ENCODE results near the gene CACHD1. TPM values are rescaled to one million over a fixed set of nuclear protein-coding genes. Genes with fewer than 3 reads are reported as not detected.

CACHD1 gene
- polyA plus RNA-seq, 1 donor from 2014 or later, result 12.7 TPM

GRCh38 chr1:64691626-64692025, 221.7 kb downstream of the CACHD1 start:
- Histone ChIP-seq H3K9ac (ENCODE audit: low read length) (no peak overlapping the region), H3K4me2 (ENCODE audit: low read length) (no peak overlapping the region), H3K27ac (ENCODE audit: low read length) (no peak overlapping the region), H2AFZ (ENCODE audit: low read depth, low read length) (no peak overlapping the region), H3K79me2 (replicated peaks; ENCODE audit: insufficient read depth, low read length) (no peaks in the 10 kb centered on the region), H3K9me3 (ENCODE audit: low read length) (no peaks in the 10 kb centered on the region), H3K36me3 (ENCODE audit: insufficient read depth, low read length) (peaks cover 6% of the 10 kb centered on the region), H3K27me3 (ENCODE audit: insufficient read depth, low read depth, low read length) (no peaks in the 10 kb centered on the region), H3F3A (ENCODE audit: insufficient read depth, low read length, poor library complexity, severe bottlenecking) (no peaks in the 10 kb centered on the region), H3K4me3 (ENCODE audit: low read length) (no peak overlapping the region), H4K20me1 (ENCODE audit: insufficient read depth) (no peaks in the 10 kb centered on the region), H3K9me2 (ENCODE audit: insufficient read depth, low read length) (no peaks in the 10 kb centered on the region)
- TF ChIP-seq EZH2 (IDR thresholded peaks at IDR 0.05; ENCODE audit: borderline replicate concordance, insufficient read depth, low read length, poor library complexity, severe bottlenecking) (no peak), SMC3 (conservative IDR thresholded peaks at IDR 0.05; ENCODE audit: poor library complexity) (no peak), EP300 (conservative IDR thresholded peaks at IDR 0.05; ENCODE audit: poor library complexity, severe bottlenecking) (no peak), MXI1 (conservative IDR thresholded peaks at IDR 0.05; ENCODE audit: poor library complexity, severe bottlenecking) (no peak), CTCF (IDR thresholded peaks at IDR 0.05; ENCODE audit: poor library complexity, severe bottlenecking) (no peak), TAF1 (IDR thresholded peaks at IDR 0.05; ENCODE audit: low read depth) (no peak), REST (IDR thresholded peaks at IDR 0.05; ENCODE audit: borderline replicate concordance) (no peak), RAD21 (conservative IDR thresholded peaks at IDR 0.05) (no peak), POLR2AphosphoS5 (IDR thresholded peaks at IDR 0.05) (no peak)

GRCh38 chr1:64692911-64693310, 223.0 kb downstream of the CACHD1 start:
- Histone ChIP-seq H3K36me3 (ENCODE audit: insufficient read depth, low read length) (peaks cover 6% of the 10 kb centered on the region), H3K27ac (ENCODE audit: low read length) (no peak overlapping the region), H3F3A (ENCODE audit: insufficient read depth, low read length, poor library complexity, severe bottlenecking) (no peaks in the 10 kb centered on the region), H3K9ac (ENCODE audit: low read length) (no peak overlapping the region), H3K27me3 (ENCODE audit: insufficient read depth, low read depth, low read length) (no peaks in the 10 kb centered on the region), H3K9me3 (ENCODE audit: low read length) (no peaks in the 10 kb centered on the region), H3K4me3 (ENCODE audit: low read length) (no peak overlapping the region), H2AFZ (ENCODE audit: low read depth, low read length) (no peak overlapping the region), H3K79me2 (replicated peaks; ENCODE audit: insufficient read depth, low read length) (no peaks in the 10 kb centered on the region), H4K20me1 (ENCODE audit: insufficient read depth) (no peaks in the 10 kb centered on the region), H3K9me2 (ENCODE audit: insufficient read depth, low read length) (no peaks in the 10 kb centered on the region), H3K4me2 (ENCODE audit: low read length) (no peak overlapping the region)
- TF ChIP-seq RAD21 (conservative IDR thresholded peaks at IDR 0.05), result no peak
- TF ChIP-seq EP300 (conservative IDR thresholded peaks at IDR 0.05; ENCODE audit: poor library complexity, severe bottlenecking), result no peak
- TF ChIP-seq REST (IDR thresholded peaks at IDR 0.05; ENCODE audit: borderline replicate concordance), result no peak
- no peak for TF ChIP-seq SMC3 (conservative IDR thresholded peaks at IDR 0.05; ENCODE audit: poor library complexity)
- TF ChIP-seq TAF1 (IDR thresholded peaks at IDR 0.05; ENCODE audit: low read depth), result no peak
- TF ChIP-seq CTCF (IDR thresholded peaks at IDR 0.05; ENCODE audit: poor library complexity, severe bottlenecking), result no peak
- TF ChIP-seq MXI1 (conservative IDR thresholded peaks at IDR 0.05; ENCODE audit: poor library complexity, severe bottlenecking), result no peak
- no peak for TF ChIP-seq POLR2AphosphoS5 (IDR thresholded peaks at IDR 0.05)
- no peak for TF ChIP-seq EZH2 (IDR thresholded peaks at IDR 0.05; ENCODE audit: borderline replicate concordance, insufficient read depth, low read length, poor library complexity, severe bottlenecking)

Measured in neural cell (in vitro differentiated cells).